GM10266 (cell line): ENCODE results near the gene ZNF462.

Source experiments
- DNase-seq: peaks from one replicate; pipeline ENCODE4 v3.0.0; 2012; ENCODE audit errors: extremely low spot score
- CTCF ChIP-seq: IDR thresholded peaks from 2 replicates; pipeline ENCODE4 v1.5.1; 2012; ENCODE audit warnings: mild to moderate bottlenecking, low read depth; ENCODE audit not compliant: control insufficient read depth, insufficient read depth; ENCODE audit errors: missing control alignments

Gene ZNF462

DNA sequence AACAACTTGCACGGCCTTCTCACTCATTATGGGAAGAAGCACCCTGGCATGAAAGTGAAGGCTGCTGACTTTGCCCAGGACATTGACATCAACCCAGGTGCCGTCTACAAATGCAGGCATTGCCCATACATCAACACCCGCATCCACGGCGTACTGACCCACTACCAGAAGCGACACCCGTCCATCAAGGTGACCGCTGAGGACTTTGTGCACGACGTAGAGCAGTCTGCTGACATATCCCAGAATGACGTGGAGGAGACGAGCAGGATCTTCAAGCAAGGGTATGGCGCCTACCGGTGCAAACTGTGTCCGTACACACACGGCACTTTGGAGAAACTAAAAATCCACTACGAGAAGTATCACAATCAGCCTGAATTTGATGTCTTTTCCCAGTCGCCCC lies 65.4 kb downstream of the ZNF462 start:
- DNase-seq, result no peak
- TF ChIP-seq CTCF, result no peak

DNA sequence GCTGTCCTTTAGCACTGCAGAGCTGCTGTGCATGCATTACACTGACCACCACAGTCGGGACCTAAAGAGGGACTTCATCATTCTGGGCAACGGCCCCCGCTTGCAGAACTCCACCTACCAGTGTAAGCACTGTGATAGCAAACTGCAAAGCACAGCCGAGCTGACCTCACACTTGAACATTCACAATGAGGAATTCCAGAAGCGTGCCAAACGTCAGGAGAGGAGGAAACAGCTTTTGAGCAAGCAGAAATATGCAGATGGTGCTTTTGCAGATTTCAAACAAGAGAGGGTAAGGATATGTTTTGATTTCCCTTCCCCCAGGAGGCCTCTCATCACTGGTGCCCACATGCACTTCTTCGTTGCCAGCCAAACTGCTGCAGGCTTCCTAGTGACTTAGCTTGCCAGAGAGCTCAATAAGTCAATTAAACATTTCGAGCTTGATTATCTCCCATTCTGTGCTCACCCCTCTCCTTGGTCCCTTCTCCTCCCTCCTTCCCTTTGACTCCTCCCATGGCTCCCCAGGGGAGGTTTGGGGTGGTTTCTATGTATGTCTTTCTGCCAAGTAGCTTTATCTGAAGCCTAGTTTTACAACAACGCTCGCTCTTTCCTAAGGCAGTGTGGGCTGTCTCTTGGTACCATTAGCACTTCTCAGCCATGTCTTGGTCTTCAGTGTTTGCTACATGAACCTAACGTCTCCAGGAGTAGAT lies 66.7 kb downstream of the ZNF462 start:
- no peak for DNase-seq
- TF ChIP-seq CTCF, result no peak

GRCh38 chr9:106930477-106930876 lies 67.5 kb downstream of the ZNF462 start:
- TF ChIP-seq CTCF, result no peak
- DNase-seq, result no peak

GRCh38 chr9:106931466-106931865 lies 68.5 kb downstream of the ZNF462 start:
- no peak for DNase-seq
- TF ChIP-seq CTCF, result no peak

DNA sequence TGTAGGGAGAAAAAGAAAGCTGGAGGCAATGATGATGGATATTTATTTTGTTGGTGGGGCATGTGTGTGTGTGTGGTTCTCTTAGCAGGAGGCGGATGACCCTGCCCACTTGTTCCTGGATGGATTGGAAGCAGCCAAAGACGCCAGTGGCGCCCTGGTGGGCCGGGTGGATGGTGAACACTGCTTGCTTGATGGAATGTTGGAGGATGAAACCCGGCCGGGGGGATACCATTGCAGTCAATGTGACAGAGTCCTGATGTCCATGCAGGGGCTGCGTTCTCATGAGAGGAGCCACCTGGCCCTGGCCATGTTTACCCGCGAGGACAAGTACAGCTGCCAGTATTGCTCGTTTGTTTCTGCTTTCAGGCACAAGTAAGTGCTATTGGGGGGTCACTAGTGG lies 69.2 kb downstream of the ZNF462 start:
- DNase-seq, result no peak
- TF ChIP-seq CTCF, result no peak

GRCh38 chr9:106932675-106933074 lies 69.7 kb downstream of the ZNF462 start:
- DNase-seq, result no peak
- no peak for TF ChIP-seq CTCF

DNA sequence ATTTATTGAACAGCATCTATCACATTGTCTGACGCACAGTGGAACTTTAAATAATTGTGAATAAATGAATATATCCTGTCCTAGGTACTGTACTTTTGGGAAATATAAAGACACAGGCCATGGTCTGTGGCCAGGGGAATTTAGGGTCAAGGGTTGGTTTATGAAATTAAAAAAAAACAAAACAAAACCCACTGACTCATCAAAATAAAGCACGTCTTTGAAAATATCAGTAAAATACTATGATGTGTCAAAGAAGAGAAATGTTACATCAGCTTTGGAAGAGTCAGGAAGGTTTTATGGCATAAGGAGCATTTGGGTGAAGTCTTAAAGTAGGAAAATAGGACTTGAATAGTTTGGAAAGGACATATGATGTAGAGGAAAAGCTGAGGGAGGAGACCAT lies 70.5 kb downstream of the ZNF462 start:
- no peak for DNase-seq
- no peak for TF ChIP-seq CTCF
